ENCODE data around the gene PDIA3. TPM values are rescaled to one million over a fixed set of nuclear protein-coding genes. Genes with fewer than 3 reads are reported as not detected.

The PDIA3 gene
- total and polyA plus RNA-seq, 2 of the 13 experiments (the other 11 are each of a cell fraction or from before 2014, with no cell fraction given), result 238 to 433 TPM

- no TSS peak for BruUV-seq (replicated peaks)
- Histone ChIP-seq H3K4me1 (ENCODE audit: insufficient read depth, low read length) (peaks cover 20% of the 10 kb centered on the region), H3K27ac (ENCODE audit: extremely low read length, insufficient read depth, low read length) (no peak overlapping the region), H4K20me1 (ENCODE audit: insufficient read depth, low read length) (peaks cover 13% of the 10 kb centered on the region), H3K36me3 (replicated peaks in 1 of 2; ENCODE audit: control insufficient read depth in 1 of 2, insufficient read depth in 2 of 2, low read length in 2 of 2) (peaks cover 3 to 11% of the 10 kb centered on the region in 2 experiments), H3K9ac (ENCODE audit: insufficient read depth, low read depth, low read length) (no peak overlapping the region), H3K27me3 (ENCODE audit: control insufficient read depth in 1 of 2, insufficient read depth in 2 of 2, low read length in 2 of 2) (no peaks in the 10 kb centered on the region; a peak in 1 of 5 replicates), H3K9me3 (ENCODE audit: low read length) (no peaks in the 10 kb centered on the region), H3K79me2 (ENCODE audit: insufficient read depth, low read length) (peaks cover 23% of the 10 kb centered on the region), H3K4me2 (ENCODE audit: low read depth, low read length) (no peak overlapping the region), H2AFZ (ENCODE audit: low read length) (no peak overlapping the region), H3K4me3 (replicated peaks in 1 of 3; ENCODE audit: insufficient read depth in 1 of 3, low read depth in 2 of 3, low read length in 3 of 3) (no peak overlapping the region)
- FAIRE-seq, result no peak
- no peak for DNase-seq (ENCODE audit: low spot score)
- ChIA-PET CTCF (ENCODE audit: low intra/inter-chr PET ratio, low total read pairs) (no interaction called here), POLR2A (interaction anchor here (4.2 kb wide), 1 partner anchor 13 kb away, joined by 31 read pairs; the partner anchor contains the start of gene ELL3)
- ATAC-seq, result no peak
- 99% methylated on average over 3 of the region's 3 CpGs for WGBS (ENCODE audit: low lambda C conversion rate)
- in situ Hi-C loops (cut with HindIII; ENCODE audit: extremely low pct_ligation_motif_present, low pct_unique_long_range_greater_than_20kb) (no loop called here), intact Hi-C loops (cut with micrococcal nuclease; ENCODE audit: unreplicated experiment) (no loop called here)
- no peak for TF ChIP-seq SIX1 (CRISPR knock-in tag; IDR thresholded peaks at IDR 0.05; ENCODE audit: borderline replicate concordance)
- TF ChIP-seq YY1 (IDR thresholded peaks at IDR 0.05; ENCODE audit: insufficient read depth, insufficient replicate concordance, low read depth, low read length), result no peak
Measured at GRCh38 chr15:43789409-43789808, 43.2 kb downstream of the PDIA3 start.

GRCh38 chr15:43791993-43792760, 45.9 kb downstream of the PDIA3 start, which contains the start of gene SERF2:
TSS of gene SERF2 (plus strand) at chr15:43792320. CDS start at chr15:43792377, 57 bp downstream.
- intact Hi-C loops (cut with micrococcal nuclease; ENCODE audit: unreplicated experiment), result no loop called here
- ChIA-PET CTCF (ENCODE audit: low intra/inter-chr PET ratio, low total read pairs) (no interaction called here), POLR2A (interaction anchor here (0.8 to 4.2 kb wide), 5 partner anchors 8 to 33 kb away, joined by 3 to 31 read pairs (median 7); partner anchors contain the start of genes ELL3, HYPK, MFAP1 and SERINC4)
- FAIRE-seq (peak; percentile 71), ATAC-seq (peak; percentile 93), DNase-seq (ENCODE audit: low spot score) (peak; percentile 97)
- peak within 1 kb of the TSS; percentile 96 for H2AFZ ChIP-seq (ENCODE audit: low read length)
- H3K27ac ChIP-seq (ENCODE audit: extremely low read length, insufficient read depth, low read length), result peak within 1 kb of the TSS; percentile 98
- 1% methylated on average over 30 of the region's 66 CpGs for WGBS (ENCODE audit: low lambda C conversion rate)
- H4K20me1 ChIP-seq (ENCODE audit: insufficient read depth, low read length), result peaks cover 28% of the 10 kb centered on the region
- no peaks in the 10 kb centered on the region for H3K9me3 ChIP-seq (ENCODE audit: low read length)
- peaks cover 26% of the 10 kb centered on the region for H3K79me2 ChIP-seq (ENCODE audit: insufficient read depth, low read length)
- peaks cover 37% of the 10 kb centered on the region for H3K4me1 ChIP-seq (ENCODE audit: insufficient read depth, low read length)
- in situ Hi-C loops (cut with HindIII; ENCODE audit: extremely low pct_ligation_motif_present, low pct_unique_long_range_greater_than_20kb), result no loop called here
- TSS peak; percentile 66 for BruUV-seq (replicated peaks)
- H3K4me2 ChIP-seq (ENCODE audit: low read depth, low read length), result peak within 1 kb of the TSS; percentile 96
- H3K36me3 ChIP-seq (replicated peaks in 1 of 2; ENCODE audit: control insufficient read depth in 1 of 2, insufficient read depth in 2 of 2, low read length in 2 of 2), result peaks cover 8 to 35% of the 10 kb centered on the region in 2 experiments
- H3K9ac ChIP-seq (ENCODE audit: insufficient read depth, low read depth, low read length), result peak within 1 kb of the TSS; percentile 100
- no peaks in the 10 kb centered on the region; a peak in 1 of 5 replicates for H3K27me3 ChIP-seq (ENCODE audit: control insufficient read depth in 1 of 2, insufficient read depth in 2 of 2, low read length in 2 of 2)
- peak within 1 kb of the TSS; percentile 98 to 100 (median 99) for H3K4me3 ChIP-seq (replicated peaks in 1 of 3; ENCODE audit: insufficient read depth in 1 of 3, low read depth in 2 of 3, low read length in 3 of 3)
- TF ChIP-seq MIER2 (CRISPR knock-in tag; IDR thresholded peaks at IDR 0.05) (no peak), FOXK1 (CRISPR knock-in tag; IDR thresholded peaks at IDR 0.05; ENCODE audit: borderline replicate concordance, low read depth) (no peak), MAFK (conservative IDR thresholded peaks at IDR 0.05 in 1 of 2, IDR thresholded peaks at IDR 0.05 in 1 of 2; ENCODE audit: low read length in 2 of 2) (no peak), ZNF20 (CRISPR knock-in tag; IDR thresholded peaks at IDR 0.05) (peak; percentile 66; the same call in 1 of the 2 replicates), ZSCAN5A (CRISPR knock-in tag; IDR thresholded peaks at IDR 0.05; ENCODE audit: borderline replicate concordance) (no peak), BORCS8-MEF2B (CRISPR knock-in tag; IDR thresholded peaks at IDR 0.05) (no peak; the same call in 1 of the 2 replicates), HOXA5 (CRISPR knock-in tag; IDR thresholded peaks at IDR 0.05) (no peak; the same call in 1 of the 2 replicates), RORA (CRISPR knock-in tag; IDR thresholded peaks at IDR 0.05) (no peak), KDM1A (CRISPR knock-in tag; IDR thresholded peaks at IDR 0.05) (no peak), MIXL1 (CRISPR knock-in tag; IDR thresholded peaks at IDR 0.05) (no peak), RBM22 (optimal IDR thresholded peaks at IDR 0.05; ENCODE audit: low read length) (no peak), PAF1 (CRISPR knock-in tag; IDR thresholded peaks at IDR 0.05) (no peak), ATF1 (CRISPR knock-in tag; IDR thresholded peaks at IDR 0.05) (peak; percentile 79), ARHGAP35 (CRISPR knock-in tag; IDR thresholded peaks at IDR 0.05; ENCODE audit: borderline replicate concordance) (no peak), NR2F2 (IDR thresholded peaks at IDR 0.05; ENCODE audit: borderline replicate concordance, low read depth) (no peak; the same call in 1 of the 2 replicates), BRCA1 (CRISPR knock-in tag; IDR thresholded peaks at IDR 0.05) (no peak; the same call in 1 of the 2 replicates), ZMYM2 (CRISPR knock-in tag; IDR thresholded peaks at IDR 0.05) (no peak)

Measured in HepG2 (cell line).